Mesendoderm (in vitro differentiated cells): ENCODE data around the gene GPR68.

Experiments
- DNase-seq: peaks from one replicate; pipeline ENCODE4 v3.0.0; 2013
- H2AK5ac ChIP-seq: 2 replicates; pipeline ENCODE4 v1.6.1; 2013; ENCODE audit warnings: low read length, inconsistent platforms
- H2BK120ac ChIP-seq: 2 replicates; pipeline ENCODE4 v1.6.1; 2013; ENCODE audit warnings: low read depth, mild to moderate bottlenecking, low read length, moderate library complexity, mixed read lengths
- H2BK15ac ChIP-seq: replicated peaks from 2 replicates; pipeline ENCODE4 v1.6.1; 2013; ENCODE audit warnings: low read depth, mild to moderate bottlenecking, moderate library complexity
- H2BK5ac ChIP-seq: 2 replicates; pipeline ENCODE4 v1.6.1; 2013; ENCODE audit warnings: low read length, inconsistent platforms
- H3K18ac ChIP-seq: 2 replicates; pipeline ENCODE4 v1.6.1; 2013; ENCODE audit warnings: mild to moderate bottlenecking, low read length, mixed read lengths
- H3K23ac ChIP-seq: one replicate; pipeline ENCODE4 v1.6.1; 2013; ENCODE audit warnings: low read length
- H3K27ac ChIP-seq: 2 replicates; pipeline ENCODE4 v1.5.1; 2013; ENCODE audit warnings: low read depth, mild to moderate bottlenecking, inconsistent platforms, low read length, moderate library complexity
- H3K27me3 ChIP-seq: 2 replicates; pipeline ENCODE4 v1.6.1; 2013; ENCODE audit warnings: low read length, control low read depth, mild to moderate bottlenecking, inconsistent platforms; ENCODE audit not compliant: insufficient read depth, poor library complexity
- H3K36me3 ChIP-seq: 2 replicates; pipeline ENCODE4 v1.6.1; 2013; ENCODE audit warnings: low read length, inconsistent platforms; ENCODE audit not compliant: control insufficient read depth, insufficient read depth
- H3K4ac ChIP-seq: one replicate; pipeline ENCODE4 v1.6.1; 2013; ENCODE audit warnings: low read depth, mild to moderate bottlenecking, low read length, moderate library complexity
- H3K4me1 ChIP-seq: 2 replicates; pipeline ENCODE4 v1.6.1; 2013; ENCODE audit warnings: low read depth, low read length, inconsistent platforms; ENCODE audit not compliant: control insufficient read depth
- H3K4me2 ChIP-seq: 2 replicates; pipeline ENCODE4 v1.6.1; 2013; ENCODE audit warnings: low read length
- H3K4me3 ChIP-seq: 2 replicates; pipeline ENCODE4 v1.5.1; 2013; ENCODE audit warnings: mild to moderate bottlenecking, low read length
- H3K56ac ChIP-seq: one replicate; pipeline ENCODE4 v1.6.1; 2013; ENCODE audit warnings: low read length
- H3K79me1 ChIP-seq: 2 replicates; pipeline ENCODE4 v1.6.1; 2013; ENCODE audit warnings: low read length, inconsistent platforms
- H3K79me2 ChIP-seq: 2 replicates; pipeline ENCODE4 v1.6.1; 2013; ENCODE audit warnings: mild to moderate bottlenecking, low read length; ENCODE audit not compliant: control insufficient read depth, insufficient read depth
- H3K9ac ChIP-seq: 2 replicates; pipeline ENCODE4 v1.6.1; 2013; ENCODE audit warnings: low read length, inconsistent platforms
- H4K5ac ChIP-seq: one replicate; pipeline ENCODE4 v1.6.1; 2013; ENCODE audit warnings: low read length
- H4K8ac ChIP-seq: one replicate; pipeline ENCODE4 v1.6.1; 2013; ENCODE audit warnings: low read depth, mild to moderate bottlenecking, control low read depth, low read length, moderate library complexity
- WGBS: extraction: QIAGEN DNeasy Blood & Tissue Kit; methylation state at CpG from one replicate; pipeline ENCODE4 v1.1.7; 2013; ENCODE audit warnings: low lambda C conversion rate, missing lambda C conversion rate; ENCODE audit not compliant: insufficient coverage; ENCODE audit errors: extremely low coverage; 5-methylcytosine and 5-hydroxymethylcytosine counted together

Gene GPR68

GRCh38 chr14:91235841-91236240 is 8.7 kb downstream of the GPR68 start:
- H2AK5ac ChIP-seq = no peak overlapping the region
- no peak overlapping the region for H3K23ac ChIP-seq
- H3K4ac ChIP-seq = no peak overlapping the region
- no peaks in the 10 kb centered on the region for H3K27me3 ChIP-seq
- no peak overlapping the region for H3K4me3 ChIP-seq
- H3K79me2 ChIP-seq = no peaks in the 10 kb centered on the region
- DNase-seq = no peak
- H3K4me2 ChIP-seq = no peak overlapping the region
- no peak overlapping the region for H3K56ac ChIP-seq
- no peak overlapping the region for H4K5ac ChIP-seq
- no peaks in the 10 kb centered on the region for H3K4me1 ChIP-seq
- no peak overlapping the region for H2BK5ac ChIP-seq
- no peaks in the 10 kb centered on the region for H3K79me1 ChIP-seq
- no peak overlapping the region for H2BK15ac ChIP-seq
- no peak overlapping the region for H3K9ac ChIP-seq
- no peak overlapping the region for H3K18ac ChIP-seq
- H3K27ac ChIP-seq = no peak overlapping the region
- H2BK120ac ChIP-seq = no peak overlapping the region
- no peaks in the 10 kb centered on the region for H3K36me3 ChIP-seq
- H4K8ac ChIP-seq = no peak overlapping the region
- WGBS = no CpG with 5 or more reads among the region's 7 CpGs

- Histone ChIP-seq H3K27me3 (no peaks in the 10 kb centered on the region), H3K4ac (no peak overlapping the region), H3K23ac (no peak overlapping the region), H4K8ac (no peak overlapping the region), H3K9ac (no peak overlapping the region), H2AK5ac (no peak overlapping the region), H2BK120ac (no peak overlapping the region), H3K79me2 (no peaks in the 10 kb centered on the region), H3K18ac (no peak overlapping the region), H3K56ac (no peak overlapping the region), H3K4me2 (no peak overlapping the region), H3K4me1 (no peaks in the 10 kb centered on the region), H3K4me3 (no peak overlapping the region), H3K36me3 (no peaks in the 10 kb centered on the region), H3K27ac (no peak overlapping the region), H2BK15ac (no peak overlapping the region), H3K79me1 (no peaks in the 10 kb centered on the region), H2BK5ac (no peak overlapping the region), H4K5ac (no peak overlapping the region)
- no peak for DNase-seq
- no CpG with 5 or more reads among the region's 16 CpGs for WGBS
Measured at GRCh38 chr14:91234791-91235114, 9.8 kb downstream of the GPR68 start.

GRCh38 chr14:91233936-91234790 is 10.3 kb downstream of the GPR68 start:
- no peak overlapping the region for H3K18ac ChIP-seq
- H3K4ac ChIP-seq = no peak overlapping the region
- H3K36me3 ChIP-seq = no peaks in the 10 kb centered on the region
- no peak overlapping the region for H4K8ac ChIP-seq
- H3K27ac ChIP-seq = no peak overlapping the region
- H2BK5ac ChIP-seq = no peak overlapping the region
- H3K9ac ChIP-seq = no peak overlapping the region
- H3K56ac ChIP-seq = no peak overlapping the region
- DNase-seq = no peak
- no peak overlapping the region for H4K5ac ChIP-seq
- H3K79me2 ChIP-seq = no peaks in the 10 kb centered on the region
- H3K4me3 ChIP-seq = no peak overlapping the region
- no peak overlapping the region for H3K4me2 ChIP-seq
- WGBS = no CpG with 5 or more reads among the region's 63 CpGs
- no peaks in the 10 kb centered on the region for H3K27me3 ChIP-seq
- no peak overlapping the region for H2BK15ac ChIP-seq
- H2BK120ac ChIP-seq = no peak overlapping the region
- H2AK5ac ChIP-seq = no peak overlapping the region
- H3K79me1 ChIP-seq = no peaks in the 10 kb centered on the region
- H3K23ac ChIP-seq = no peak overlapping the region
- H3K4me1 ChIP-seq = no peaks in the 10 kb centered on the region

- Histone ChIP-seq H2BK15ac (no peak overlapping the region), H3K18ac (no peak overlapping the region), H3K36me3 (no peaks in the 10 kb centered on the region), H3K4me2 (no peak overlapping the region), H3K27me3 (no peaks in the 10 kb centered on the region), H2AK5ac (no peak overlapping the region), H2BK120ac (no peak overlapping the region), H3K27ac (no peak overlapping the region), H3K79me2 (no peaks in the 10 kb centered on the region), H4K8ac (no peak overlapping the region), H3K79me1 (no peaks in the 10 kb centered on the region), H3K4ac (no peak overlapping the region), H3K4me1 (no peaks in the 10 kb centered on the region), H3K56ac (no peak overlapping the region), H3K23ac (no peak overlapping the region), H2BK5ac (no peak overlapping the region), H3K4me3 (no peak overlapping the region), H3K9ac (no peak overlapping the region), H4K5ac (no peak overlapping the region)
- no peak for DNase-seq
- WGBS = no CpG with 5 or more reads among the region's 2 CpGs
Measured at GRCh38 chr14:91232603-91233002, 11.9 kb downstream of the GPR68 start.

GRCh38 chr14:91232052-91232451 is 12.5 kb downstream of the GPR68 start:
- H3K23ac ChIP-seq = no peak overlapping the region
- no peak overlapping the region for H4K8ac ChIP-seq
- H2BK120ac ChIP-seq = no peak overlapping the region
- H3K56ac ChIP-seq = no peak overlapping the region
- no peak overlapping the region for H3K4ac ChIP-seq
- H3K4me3 ChIP-seq = no peak overlapping the region
- no peaks in the 10 kb centered on the region for H3K36me3 ChIP-seq
- H3K27me3 ChIP-seq = no peaks in the 10 kb centered on the region
- no CpG with 5 or more reads among the region's 2 CpGs for WGBS
- H3K9ac ChIP-seq = no peak overlapping the region
- H3K4me1 ChIP-seq = no peaks in the 10 kb centered on the region
- no peak overlapping the region for H2BK15ac ChIP-seq
- H3K79me2 ChIP-seq = no peaks in the 10 kb centered on the region
- H3K79me1 ChIP-seq = no peaks in the 10 kb centered on the region
- H4K5ac ChIP-seq = no peak overlapping the region
- H3K18ac ChIP-seq = no peak overlapping the region
- H2BK5ac ChIP-seq = no peak overlapping the region
- H3K4me2 ChIP-seq = no peak overlapping the region
- H2AK5ac ChIP-seq = no peak overlapping the region
- no peak for DNase-seq
- H3K27ac ChIP-seq = no peak overlapping the region

GRCh38 chr14:91231446-91231845 is 13.1 kb downstream of the GPR68 start:
- no peaks in the 10 kb centered on the region for H3K36me3 ChIP-seq

More at GRCh38 chr14:91231446-91231845, 13.1 kb downstream of the GPR68 start:
- Histone ChIP-seq H3K9ac (no peak overlapping the region), H3K18ac (no peak overlapping the region), H3K56ac (no peak overlapping the region), H3K4me2 (no peak overlapping the region), H4K5ac (no peak overlapping the region), H3K27me3 (no peaks in the 10 kb centered on the region), H3K79me2 (no peaks in the 10 kb centered on the region), H2BK5ac (no peak overlapping the region), H2BK15ac (no peak overlapping the region), H2BK120ac (no peak overlapping the region), H4K8ac (no peak overlapping the region), H3K23ac (no peak overlapping the region), H3K4ac (no peak overlapping the region), H3K4me1 (no peaks in the 10 kb centered on the region), H3K27ac (no peak overlapping the region), H2AK5ac (no peak overlapping the region), H3K79me1 (no peaks in the 10 kb centered on the region), H3K4me3 (no peak overlapping the region)
- no peak for DNase-seq
- no CpG with 5 or more reads among the region's 3 CpGs for WGBS
